ENCODE measurements around the gene TMEM135.

Gene TMEM135

DNA sequence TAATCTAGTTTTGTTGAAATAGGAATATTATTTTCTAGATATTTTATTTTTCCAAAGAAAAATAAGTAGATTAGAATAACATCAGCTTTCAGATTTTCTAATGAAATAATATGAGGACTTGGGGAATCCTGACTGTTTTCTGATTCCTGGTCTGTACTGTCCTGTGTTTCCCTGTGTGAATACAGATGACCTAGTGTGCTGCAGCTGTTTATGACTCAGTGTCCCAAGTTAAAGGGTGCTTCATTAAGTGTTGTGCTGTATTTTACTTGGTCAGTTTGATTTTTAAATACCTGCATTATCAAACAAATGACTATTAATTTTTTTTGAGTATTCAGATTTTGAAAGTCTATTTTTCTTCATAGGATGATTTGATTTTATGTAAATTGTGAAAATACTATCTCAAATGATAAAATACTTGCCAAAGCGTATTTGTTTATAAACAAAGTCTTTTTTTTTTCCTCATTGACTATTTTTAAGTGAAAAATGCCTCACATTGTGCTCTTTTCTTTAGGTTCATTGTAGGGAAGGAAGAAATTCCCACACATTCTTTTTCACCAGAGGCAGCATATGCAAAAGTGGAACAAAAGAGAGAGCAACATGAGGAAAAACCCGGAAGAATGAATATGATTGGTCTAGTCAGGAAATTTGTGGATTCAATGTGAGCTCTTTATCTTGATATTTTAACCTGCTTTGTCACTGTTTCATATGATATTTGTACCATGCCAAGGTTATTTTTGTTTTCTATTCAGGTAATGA, 264.2 kb downstream of the TMEM135 start:
- DNase-seq (ENCODE audit: low spot score): no peak

- no peak for DNase-seq (ENCODE audit: low spot score)
Measured at GRCh38 chr11:87304412-87304811, 266.7 kb downstream of the TMEM135 start.

DNA sequence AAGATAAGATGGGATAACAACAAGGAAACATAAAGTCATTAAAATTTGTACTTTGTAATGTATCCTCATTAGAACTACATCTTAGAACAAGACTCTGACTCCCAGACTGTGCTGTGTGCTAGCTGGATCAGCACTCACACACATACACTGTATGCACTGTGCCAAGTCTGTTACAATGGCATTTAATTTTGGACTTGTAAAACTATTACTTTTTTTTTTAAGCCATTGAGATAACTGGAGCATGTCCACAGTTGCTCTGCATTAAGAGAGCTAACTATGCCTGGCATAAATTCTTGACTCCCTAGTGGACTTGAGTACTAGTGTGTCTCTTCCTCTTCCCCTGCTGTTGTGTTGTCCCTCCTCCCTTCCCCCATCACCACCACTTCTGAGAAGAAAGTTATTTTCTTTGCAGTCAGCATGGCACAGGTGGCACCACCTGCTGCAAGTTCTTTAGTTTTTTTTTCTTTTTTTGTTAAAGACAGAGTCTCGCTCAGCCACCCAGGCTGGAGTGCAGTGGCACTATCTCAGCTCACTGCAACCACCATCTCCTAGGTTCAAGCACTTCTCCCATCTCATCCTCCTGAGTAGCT, 268.6 kb downstream of the TMEM135 start:
- DNase-seq (ENCODE audit: low spot score): no peak

- no peak for DNase-seq (ENCODE audit: low spot score)
Measured at GRCh38 chr11:87307101-87307500, 269.4 kb downstream of the TMEM135 start.

DNA sequence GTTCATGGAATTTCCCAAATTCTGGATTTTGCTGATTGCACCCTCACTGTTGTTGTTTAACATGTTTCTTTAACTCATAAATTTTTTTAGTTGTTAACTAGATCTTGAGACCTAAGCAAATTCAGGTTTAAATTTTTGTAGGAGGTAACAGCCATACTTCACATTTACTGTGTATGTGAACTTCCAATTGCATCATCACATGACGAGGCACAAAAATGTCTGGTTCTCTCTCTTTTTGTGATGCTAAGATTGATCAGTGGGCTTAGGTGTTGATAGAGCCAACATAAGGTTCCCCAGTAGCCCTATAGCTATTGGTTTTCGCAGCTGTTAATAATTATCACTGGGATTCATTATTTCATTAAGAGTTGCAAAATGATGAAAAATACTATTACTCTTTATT, 277.5 kb downstream of the TMEM135 start:
- no peak for DNase-seq (ENCODE audit: low spot score)

- DNase-seq (ENCODE audit: low spot score): no peak
Measured at GRCh38 chr11:87316491-87316890, 278.8 kb downstream of the TMEM135 start.

GRCh38 chr11:87317441-87317840, 279.7 kb downstream of the TMEM135 start:
- DNase-seq (ENCODE audit: low spot score): no peak

DNA sequence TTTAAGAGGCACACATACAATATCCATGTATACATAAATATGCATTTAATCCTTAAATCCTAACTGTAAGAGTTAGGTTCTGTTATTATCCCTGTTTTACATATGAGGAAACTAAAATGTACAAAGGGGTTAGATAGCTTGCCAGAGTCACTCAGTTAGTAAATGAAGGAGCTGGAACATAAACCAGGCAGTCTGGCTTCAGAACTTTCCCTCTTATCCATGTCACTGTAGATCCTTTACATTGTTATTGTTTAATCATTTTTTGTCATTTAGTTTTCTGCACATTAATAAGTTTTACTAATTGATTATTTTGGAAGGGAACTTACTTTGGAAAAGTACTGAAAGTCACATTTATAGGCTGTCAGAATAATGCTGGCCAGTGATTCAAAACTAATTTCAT, 282.4 kb downstream of the TMEM135 start:
- DNase-seq (ENCODE audit: low spot score): no peak

DNA sequence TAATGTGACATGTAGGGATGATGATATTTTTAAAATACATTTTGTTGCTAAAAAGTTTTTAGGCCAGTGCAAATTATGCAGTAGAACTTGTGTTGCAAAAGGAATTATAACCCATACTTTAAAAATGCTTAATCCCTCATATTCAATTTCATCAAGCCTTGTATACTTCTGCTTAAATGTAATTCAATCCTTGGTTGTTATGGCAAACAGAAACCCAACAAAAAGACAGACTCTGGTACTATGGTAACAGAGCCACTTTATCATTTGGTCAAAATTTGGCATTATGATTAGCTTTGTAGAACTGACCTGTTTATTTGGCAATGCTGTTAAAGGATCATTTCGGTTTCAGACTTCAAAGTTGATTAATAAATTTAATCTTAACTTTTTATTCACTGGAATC, 284.8 kb downstream of the TMEM135 start:
- no peak for DNase-seq (ENCODE audit: low spot score)

- DNase-seq (ENCODE audit: low spot score): no peak
Measured at GRCh38 chr11:87323899-87324298, 286.2 kb downstream of the TMEM135 start.

- peak; percentile 5 for DNase-seq (ENCODE audit: low spot score)
Measured at GRCh38 chr11:87324817-87325489, 287.2 kb downstream of the TMEM135 start.

GRCh38 chr11:87325490-87325872, 287.7 kb downstream of the TMEM135 start:
- DNase-seq (ENCODE audit: low spot score): no peak

- DNase-seq (ENCODE audit: low spot score): no peak
Measured at GRCh38 chr11:87326594-87326993, 288.9 kb downstream of the TMEM135 start.

- no peak for DNase-seq (ENCODE audit: low spot score)
Measured at GRCh38 chr11:87329172-87329571, 291.4 kb downstream of the TMEM135 start.

- no peak for DNase-seq (ENCODE audit: low spot score)
Measured at GRCh38 chr11:87330187-87330601, 292.5 kb downstream of the TMEM135 start.

DNA sequence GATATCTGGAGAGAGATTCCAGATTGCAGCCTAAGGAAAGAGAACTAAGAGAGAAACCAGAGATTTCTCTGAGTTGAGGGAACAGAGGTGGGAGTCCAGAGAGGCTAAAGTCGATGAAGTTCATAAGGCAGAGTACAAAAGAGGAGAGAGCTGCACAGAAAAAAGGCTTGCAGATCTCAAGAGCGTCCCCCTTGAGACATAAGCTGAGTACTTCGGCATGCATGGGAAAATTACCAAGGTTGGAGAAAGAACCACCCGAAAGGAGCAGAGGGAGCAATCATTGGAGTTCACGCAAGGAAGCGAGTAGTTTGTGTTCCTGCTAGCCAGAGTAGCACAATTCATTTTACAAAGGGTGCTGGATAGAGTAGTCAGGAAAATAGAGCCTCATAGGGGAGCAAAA, 293.5 kb downstream of the TMEM135 start:
- no peak for DNase-seq (ENCODE audit: low spot score)

GRCh38 chr11:87338046-87338639, 300.4 kb downstream of the TMEM135 start:
- DNase-seq (ENCODE audit: low spot score): no peak

GRCh38 chr11:87339416-87339815, 301.7 kb downstream of the TMEM135 start:
- no peak for DNase-seq (ENCODE audit: low spot score)

- DNase-seq (ENCODE audit: low spot score): no peak
Measured at GRCh38 chr11:87347441-87347840, 309.7 kb downstream of the TMEM135 start.

- no peak for DNase-seq (ENCODE audit: low spot score)
Measured at GRCh38 chr11:87347854-87348253, 310.1 kb downstream of the TMEM135 start.

DNA sequence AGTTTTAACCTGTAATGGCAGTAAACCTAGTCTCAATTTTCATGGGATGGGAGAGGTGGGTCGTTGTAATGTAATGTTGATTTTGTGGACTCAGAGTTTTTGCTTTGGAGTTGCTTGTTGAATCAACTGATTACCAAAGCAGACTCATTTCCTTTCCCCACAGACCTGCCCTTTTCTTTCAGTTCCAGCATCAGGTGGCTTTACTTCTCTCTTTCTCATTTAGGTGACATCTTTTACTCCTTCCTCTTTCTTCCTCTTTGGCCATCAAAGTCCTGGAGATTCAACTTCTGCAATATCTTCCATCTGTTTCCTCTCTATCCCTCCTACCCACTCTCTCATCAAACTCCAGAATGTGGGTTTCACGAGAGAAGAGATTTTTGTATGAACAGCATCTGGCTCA, 313.9 kb downstream of the TMEM135 start:
- no peak for DNase-seq (ENCODE audit: low spot score)

GRCh38 chr11:87352759-87353707, 315.3 kb downstream of the TMEM135 start:
- DNase-seq (ENCODE audit: low spot score): peak; percentile 82

Measured in kidney tubule cell (primary cell).